ENCODE measurements around the gene ADRA2B.
A peak's percentile ranks its signal among the peaks of the same experiment; 100 is the strongest.
"Not testable (repeated sequence)": the region's sequence is repeated elsewhere in the genome, so short reads cannot be mapped to it uniquely, and the experiment has no call there.

Gene ADRA2B

GRCh38 chr2:96088340-96089335 lies 27.7 kb downstream of the ADRA2B start:
- no peak for DNase-seq

- DNase-seq, result no peak
Observed at GRCh38 chr2:96087130-96087529, 29.2 kb downstream of the ADRA2B start.

- no peak for DNase-seq
Observed at GRCh38 chr2:96085541-96086355, 30.6 kb downstream of the ADRA2B start.

GRCh38 chr2:96084858-96085518 lies 31.4 kb downstream of the ADRA2B start:
- DNase-seq, result peak in 1 of 14 donors; percentile 55

- DNase-seq, result no peak
Observed at GRCh38 chr2:96083989-96084857, 32.1 kb downstream of the ADRA2B start.

GRCh38 chr2:96083064-96083939 lies 33.1 kb downstream of the ADRA2B start:
- no peak for DNase-seq

GRCh38 chr2:96082211-96083063 lies 33.9 kb downstream of the ADRA2B start:
- DNase-seq, result no peak

GRCh38 chr2:96081042-96081441 lies 35.3 kb downstream of the ADRA2B start:
- DNase-seq, result no peak

GRCh38 chr2:96075199-96075771 lies 41.1 kb downstream of the ADRA2B start:
- DNase-seq, result no peak

- DNase-seq, result no peak
Observed at GRCh38 chr2:96074156-96074555, 42.2 kb downstream of the ADRA2B start.

- no peak for DNase-seq
Observed at GRCh38 chr2:96073170-96073775, 43.1 kb downstream of the ADRA2B start.

- DNase-seq, result no peak
Observed at GRCh38 chr2:96072746-96073145, 43.6 kb downstream of the ADRA2B start.

GRCh38 chr2:96071977-96072491 lies 44.3 kb downstream of the ADRA2B start:
- DNase-seq, result peak in 3 of 14 donors; percentile 32 to 60 (median 41)

- DNase-seq, result peak in 1 of 14 donors; percentile 32
Observed at GRCh38 chr2:96071087-96071976, 45.0 kb downstream of the ADRA2B start.

GRCh38 chr2:96070351-96070750 lies 46.0 kb downstream of the ADRA2B start:
- DNase-seq, result peak in 1 of 14 donors; percentile 47

- not testable (repeated sequence) for DNase-seq
Observed at GRCh38 chr2:96069878-96070277, 46.5 kb downstream of the ADRA2B start.

GRCh38 chr2:96067902-96068581 lies 48.3 kb downstream of the ADRA2B start:
- not testable (repeated sequence) for DNase-seq

All from C1 segment of cervical spinal cord (tissue), 14 donors.